Measurements from ENCODE around the gene TAMALIN. TPM values are rescaled to one million over a fixed set of nuclear protein-coding genes. Genes with fewer than 3 reads are reported as not detected.

TAMALIN gene
- total RNA-seq, 4 donors from 2014 or later: 9.8 to 20.8 (median 14.5) TPM

- Histone ChIP-seq H3K36me3 (no peaks in the 10 kb centered on the region), H3K9me3 (no peaks in the 10 kb centered on the region), H3K4me1 (peaks cover 23 to 31% of the 10 kb centered on the region in 2 donors), H3K4me3 (replicated peaks in 1 of 3) (no peak overlapping the region), H3K27me3 (no peaks in the 10 kb centered on the region), H3K27ac (no peak overlapping the region)
- intact Hi-C loops (cut with DNase I): no loop called here
- TF ChIP-seq POLR2A (IDR thresholded peaks at IDR 0.05) (no peak), CTCF (IDR thresholded peaks at IDR 0.05) (no peak)
- DNase-seq: no peak
- WGBS, 2 donors: 91 to 100% methylated on average over 4 to 6 of the region's 6 CpGs
These were observed 45.9 kb upstream of the TAMALIN start for GRCh38 chr12:51960890-51961289.

- 5 to 21% methylated on average over 1 of the region's 1 CpG for WGBS, 2 donors
- TF ChIP-seq CTCF (IDR thresholded peaks at IDR 0.05) (no peak), POLR2A (IDR thresholded peaks at IDR 0.05) (no peak)
These were observed 44.9 kb upstream of the TAMALIN start for GRCh38 chr12:51961834-51962233.

GRCh38 chr12:51962737-51963136, 44.0 kb upstream of the TAMALIN start:
- TF ChIP-seq POLR2A (IDR thresholded peaks at IDR 0.05) (no peak), CTCF (IDR thresholded peaks at IDR 0.05) (no peak)
- no peak for DNase-seq
- Histone ChIP-seq H3K27me3 (no peaks in the 10 kb centered on the region), H3K36me3 (no peaks in the 10 kb centered on the region), H3K4me1 (peaks cover 21 to 29% of the 10 kb centered on the region in 2 donors), H3K4me3 (replicated peaks in 1 of 3) (no peak overlapping the region), H3K27ac (no peak overlapping the region), H3K9me3 (no peaks in the 10 kb centered on the region)
- intact Hi-C loops (cut with DNase I): no loop called here
- 75 to 81% methylated on average over 3 of the region's 3 CpGs for WGBS, 2 donors

More at GRCh38 chr12:51961834-51962233, 44.9 kb upstream of the TAMALIN start:
- H3K27me3 ChIP-seq: no peaks in the 10 kb centered on the region
- no peaks in the 10 kb centered on the region for H3K36me3 ChIP-seq
- intact Hi-C loops (cut with DNase I): no loop called here
- H3K27ac ChIP-seq: peak overlapping the region in 1 of 3 donors; percentile 19
- peaks cover 23 to 29% of the 10 kb centered on the region in 2 donors for H3K4me1 ChIP-seq
- no peak for DNase-seq
- no peaks in the 10 kb centered on the region for H3K9me3 ChIP-seq
- H3K4me3 ChIP-seq (replicated peaks in 1 of 3): no peak overlapping the region

- no peaks in the 10 kb centered on the region for H3K9me3 ChIP-seq
- no peak overlapping the region for H3K27ac ChIP-seq
- TF ChIP-seq POLR2A (IDR thresholded peaks at IDR 0.05) (no peak), CTCF (IDR thresholded peaks at IDR 0.05) (no peak)
- H3K4me3 ChIP-seq (replicated peaks in 1 of 3): no peak overlapping the region
- H3K4me1 ChIP-seq: peaks cover 20 to 29% of the 10 kb centered on the region in 2 donors
- H3K27me3 ChIP-seq: no peaks in the 10 kb centered on the region
- intact Hi-C loops (cut with DNase I): no loop called here
- no peak for DNase-seq
- H3K36me3 ChIP-seq: no peaks in the 10 kb centered on the region
- 97 to 98% methylated on average over 4 of the region's 4 CpGs for WGBS, 2 donors
These were observed 43.3 kb upstream of the TAMALIN start for GRCh38 chr12:51963477-51963876.

- Histone ChIP-seq H3K27me3 (no peaks in the 10 kb centered on the region), H3K4me1 (peaks cover 23 to 39% of the 10 kb centered on the region in 2 donors), H3K27ac (no peak overlapping the region), H3K9me3 (no peaks in the 10 kb centered on the region), H3K4me3 (replicated peaks in 1 of 3) (no peak overlapping the region), H3K36me3 (no peaks in the 10 kb centered on the region)
- intact Hi-C loops (cut with DNase I): no loop called here
- 97 to 98% methylated on average over 2 of the region's 2 CpGs for WGBS, 2 donors
- TF ChIP-seq CTCF (IDR thresholded peaks at IDR 0.05) (no peak), POLR2A (IDR thresholded peaks at IDR 0.05) (no peak)
- no peak for DNase-seq
These were observed 37.1 kb upstream of the TAMALIN start for GRCh38 chr12:51969643-51970042.

Measured in thyroid gland (tissue), 4 donors.